Measurements from ENCODE around the gene CRHR2.

DNA sequence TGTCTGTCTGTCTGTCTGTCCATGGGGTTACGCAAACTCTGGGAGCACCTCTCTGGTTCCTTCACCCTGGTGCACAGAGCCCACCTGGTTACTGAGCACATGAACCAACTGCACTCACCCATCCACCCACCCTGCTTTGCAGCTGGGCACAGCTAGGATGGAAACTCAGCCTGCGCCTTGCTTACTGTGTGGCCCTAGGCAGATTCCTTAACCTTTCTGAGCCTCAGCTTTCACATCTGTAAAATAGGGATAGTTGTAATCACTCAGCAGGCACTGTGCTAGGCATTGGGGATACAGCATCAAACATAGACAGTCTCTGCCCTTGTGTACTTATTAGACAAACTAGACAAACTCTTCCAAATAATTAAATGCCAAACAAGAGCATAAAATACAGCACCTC lies 47.8 kb upstream of the CRHR2 start:
- TF ChIP-seq, protein P1, sequence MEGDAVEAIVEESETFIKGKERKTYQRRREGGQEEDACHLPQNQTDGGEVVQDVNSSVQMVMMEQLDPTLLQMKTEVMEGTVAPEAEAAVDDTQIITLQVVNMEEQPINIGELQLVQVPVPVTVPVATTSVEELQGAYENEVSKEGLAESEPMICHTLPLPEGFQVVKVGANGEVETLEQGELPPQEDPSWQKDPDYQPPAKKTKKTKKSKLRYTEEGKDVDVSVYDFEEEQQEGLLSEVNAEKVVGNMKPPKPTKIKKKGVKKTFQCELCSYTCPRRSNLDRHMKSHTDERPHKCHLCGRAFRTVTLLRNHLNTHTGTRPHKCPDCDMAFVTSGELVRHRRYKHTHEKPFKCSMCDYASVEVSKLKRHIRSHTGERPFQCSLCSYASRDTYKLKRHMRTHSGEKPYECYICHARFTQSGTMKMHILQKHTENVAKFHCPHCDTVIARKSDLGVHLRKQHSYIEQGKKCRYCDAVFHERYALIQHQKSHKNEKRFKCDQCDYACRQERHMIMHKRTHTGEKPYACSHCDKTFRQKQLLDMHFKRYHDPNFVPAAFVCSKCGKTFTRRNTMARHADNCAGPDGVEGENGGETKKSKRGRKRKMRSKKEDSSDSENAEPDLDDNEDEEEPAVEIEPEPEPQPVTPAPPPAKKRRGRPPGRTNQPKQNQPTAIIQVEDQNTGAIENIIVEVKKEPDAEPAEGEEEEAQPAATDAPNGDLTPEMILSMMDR (IDR thresholded peaks at IDR 0.05): no peak
- TF ChIP-seq POLR2A (IDR thresholded peaks at IDR 0.05): no peak

All from right lobe of liver (tissue), 4 donors.